ENCODE data around the gene MEG3.

Gene MEG3

DNA sequence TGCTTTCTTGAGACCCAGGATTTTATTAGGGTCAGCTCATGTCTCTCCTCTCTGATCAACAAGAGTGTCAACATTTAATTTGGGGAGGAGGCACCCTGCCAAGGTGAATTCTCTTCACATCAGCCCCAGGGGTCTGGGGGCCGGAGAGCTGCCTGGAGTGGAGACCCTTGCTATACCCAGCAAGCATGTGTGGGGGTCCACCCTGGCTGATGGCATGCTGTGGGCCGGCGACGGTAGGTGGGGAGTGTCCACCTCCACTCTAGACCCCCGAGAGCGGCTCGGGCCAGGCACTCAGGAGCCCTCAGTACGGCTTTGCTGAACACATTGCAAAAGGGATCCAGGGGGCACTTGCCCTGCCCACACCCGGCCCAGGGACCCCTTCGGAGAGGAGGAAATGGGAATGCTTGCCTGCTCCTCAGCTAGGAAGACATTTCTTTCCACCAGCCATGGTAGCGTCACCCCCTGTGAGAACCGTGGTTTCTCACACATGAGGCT lies 10.4 kb downstream of the MEG3 start:
- Histone ChIP-seq H3K27me3 (ENCODE audit: control insufficient read depth, insufficient read depth, low read length) (peaks cover 8% of the 10 kb centered on the region), H3K9ac (ENCODE audit: low read length) (no peak overlapping the region), H3K36me3 (ENCODE audit: control insufficient read depth, low read depth, low read length) (no peaks in the 10 kb centered on the region), H3K27ac (ENCODE audit: low read length) (no peak overlapping the region), H3K9me3 (ENCODE audit: control insufficient read depth, low read depth, low read length) (no peaks in the 10 kb centered on the region), H3K4me3 (ENCODE audit: low read length) (no peak overlapping the region), H3K4me1 (ENCODE audit: control insufficient read depth, low read depth, low read length) (peaks cover 45% of the 10 kb centered on the region)

- Histone ChIP-seq H3K27ac (ENCODE audit: low read length) (no peak overlapping the region), H3K4me3 (ENCODE audit: low read length) (no peak overlapping the region), H3K27me3 (ENCODE audit: control insufficient read depth, insufficient read depth, low read length) (peaks cover 7% of the 10 kb centered on the region), H3K9me3 (ENCODE audit: control insufficient read depth, low read depth, low read length) (no peaks in the 10 kb centered on the region), H3K36me3 (ENCODE audit: control insufficient read depth, low read depth, low read length) (no peaks in the 10 kb centered on the region), H3K4me1 (ENCODE audit: control insufficient read depth, low read depth, low read length) (peaks cover 37% of the 10 kb centered on the region), H3K9ac (ENCODE audit: low read length) (no peak overlapping the region)
These were observed 11.3 kb downstream of the MEG3 start for GRCh38 chr14:100836941-100837804.

GRCh38 chr14:100837805-100838350 lies 12.0 kb downstream of the MEG3 start:
- no peaks in the 10 kb centered on the region for H3K9me3 ChIP-seq (ENCODE audit: control insufficient read depth, low read depth, low read length)
- H3K27me3 ChIP-seq (ENCODE audit: control insufficient read depth, insufficient read depth, low read length), result peaks cover under 1% of the 10 kb centered on the region
- no peak overlapping the region for H3K9ac ChIP-seq (ENCODE audit: low read length)
- H3K4me1 ChIP-seq (ENCODE audit: control insufficient read depth, low read depth, low read length), result peaks cover 37% of the 10 kb centered on the region
- H3K27ac ChIP-seq (ENCODE audit: low read length), result no peak overlapping the region
- no peaks in the 10 kb centered on the region for H3K36me3 ChIP-seq (ENCODE audit: control insufficient read depth, low read depth, low read length)
- H3K4me3 ChIP-seq (ENCODE audit: low read length), result no peak overlapping the region

DNA sequence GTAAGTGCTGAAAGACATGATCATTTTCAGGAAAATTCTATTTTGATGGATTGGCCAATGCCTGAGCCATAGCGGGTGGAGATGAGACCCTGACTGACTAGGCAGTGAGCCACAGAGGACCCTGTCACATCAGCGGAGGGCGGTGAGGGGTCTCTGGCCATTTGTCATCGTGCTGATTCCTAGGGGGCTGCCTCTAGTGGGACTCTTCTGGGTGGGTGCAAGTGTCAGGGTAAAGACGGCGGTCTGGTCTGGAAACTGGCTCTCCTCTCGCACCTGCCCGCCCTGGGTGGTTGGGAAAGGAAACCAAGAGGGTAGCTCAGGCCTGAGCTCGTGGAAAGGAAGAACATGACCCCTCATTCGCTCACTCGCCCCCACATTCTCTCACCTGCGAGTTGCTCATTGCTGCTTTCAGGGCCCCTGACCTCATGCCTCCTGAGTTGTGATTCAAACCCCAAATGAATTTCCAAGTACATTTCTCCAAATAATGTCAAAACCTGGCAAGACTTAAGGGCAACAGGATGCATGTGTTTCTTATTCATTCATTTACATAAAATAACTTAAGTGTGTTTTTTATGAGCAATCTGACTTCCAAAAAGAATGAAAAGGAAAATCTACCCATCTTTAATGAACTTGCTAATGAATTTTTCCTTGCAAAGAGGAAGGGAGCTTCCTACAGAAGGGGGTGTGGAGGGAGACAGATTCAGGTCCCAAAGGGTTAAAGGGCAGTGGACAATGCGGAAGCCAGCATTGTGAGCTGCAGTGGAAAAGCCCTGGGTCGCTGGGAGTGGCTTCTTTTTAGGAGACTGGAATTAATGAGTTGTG lies 12.8 kb downstream of the MEG3 start:
- Histone ChIP-seq H3K27me3 (ENCODE audit: control insufficient read depth, insufficient read depth, low read length) (no peaks in the 10 kb centered on the region), H3K4me1 (ENCODE audit: control insufficient read depth, low read depth, low read length) (peaks cover 37% of the 10 kb centered on the region), H3K27ac (ENCODE audit: low read length) (no peak overlapping the region), H3K9me3 (ENCODE audit: control insufficient read depth, low read depth, low read length) (no peaks in the 10 kb centered on the region), H3K9ac (ENCODE audit: low read length) (no peak overlapping the region), H3K4me3 (ENCODE audit: low read length) (no peak overlapping the region), H3K36me3 (ENCODE audit: control insufficient read depth, low read depth, low read length) (no peaks in the 10 kb centered on the region)

DNA sequence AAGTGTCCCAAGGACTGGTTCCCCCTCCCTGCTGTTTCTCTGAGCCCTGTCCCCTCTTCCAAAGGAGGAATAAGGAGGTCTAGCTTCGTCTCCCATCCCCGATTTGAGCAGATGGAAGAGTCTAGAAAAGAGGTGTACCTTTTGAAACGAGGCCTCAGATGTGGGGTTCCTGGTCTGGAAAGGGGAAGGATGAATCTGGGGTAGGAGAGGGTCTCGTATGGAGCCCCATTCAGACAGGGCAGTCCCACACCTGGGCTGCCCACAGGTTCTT lies 13.3 kb downstream of the MEG3 start:
- H3K9me3 ChIP-seq (ENCODE audit: control insufficient read depth, low read depth, low read length), result no peaks in the 10 kb centered on the region
- H3K4me1 ChIP-seq (ENCODE audit: control insufficient read depth, low read depth, low read length), result peaks cover 37% of the 10 kb centered on the region
- H3K9ac ChIP-seq (ENCODE audit: low read length), result no peak overlapping the region
- H3K4me3 ChIP-seq (ENCODE audit: low read length), result no peak overlapping the region
- no peaks in the 10 kb centered on the region for H3K36me3 ChIP-seq (ENCODE audit: control insufficient read depth, low read depth, low read length)
- no peak overlapping the region for H3K27ac ChIP-seq (ENCODE audit: low read length)
- no peaks in the 10 kb centered on the region for H3K27me3 ChIP-seq (ENCODE audit: control insufficient read depth, insufficient read depth, low read length)

DNA sequence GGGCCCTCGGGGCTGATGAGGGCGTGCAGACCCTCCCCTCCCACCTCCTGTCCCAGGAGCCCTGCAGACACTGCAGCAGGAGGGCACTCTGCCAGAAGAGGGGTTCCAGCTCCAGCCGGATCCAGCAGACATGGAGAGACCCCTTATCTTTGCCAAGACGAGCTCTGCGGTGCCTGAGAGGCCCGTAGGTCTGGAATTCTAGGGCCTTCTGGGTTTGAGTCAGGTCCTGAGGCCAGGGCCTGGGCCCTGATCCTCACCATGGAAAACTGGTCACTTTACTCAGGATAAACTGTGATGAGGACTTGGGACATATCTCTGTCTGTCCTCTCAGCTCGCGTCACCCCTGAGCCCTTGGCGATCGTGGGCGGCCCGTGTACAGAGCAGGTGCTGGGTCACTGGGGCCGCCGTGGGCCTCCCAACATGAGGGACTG lies 13.8 kb downstream of the MEG3 start:
- Histone ChIP-seq H3K9me3 (ENCODE audit: control insufficient read depth, low read depth, low read length) (no peaks in the 10 kb centered on the region), H3K9ac (ENCODE audit: low read length) (no peak overlapping the region), H3K4me3 (ENCODE audit: low read length) (no peak overlapping the region), H3K4me1 (ENCODE audit: control insufficient read depth, low read depth, low read length) (peaks cover 37% of the 10 kb centered on the region), H3K36me3 (ENCODE audit: control insufficient read depth, low read depth, low read length) (no peaks in the 10 kb centered on the region), H3K27ac (ENCODE audit: low read length) (peak overlapping the region; percentile 3), H3K27me3 (ENCODE audit: control insufficient read depth, insufficient read depth, low read length) (no peaks in the 10 kb centered on the region)

GRCh38 chr14:100840286-100841065 lies 14.6 kb downstream of the MEG3 start:
- Histone ChIP-seq H3K27me3 (ENCODE audit: control insufficient read depth, insufficient read depth, low read length) (no peaks in the 10 kb centered on the region), H3K9me3 (ENCODE audit: control insufficient read depth, low read depth, low read length) (no peaks in the 10 kb centered on the region), H3K36me3 (ENCODE audit: control insufficient read depth, low read depth, low read length) (no peaks in the 10 kb centered on the region), H3K4me1 (ENCODE audit: control insufficient read depth, low read depth, low read length) (peaks cover 37% of the 10 kb centered on the region), H3K27ac (ENCODE audit: low read length) (peak overlapping the region; percentile 3), H3K4me3 (ENCODE audit: low read length) (no peak overlapping the region), H3K9ac (ENCODE audit: low read length) (no peak overlapping the region)

GRCh38 chr14:100841066-100841760 lies 15.3 kb downstream of the MEG3 start:
- H3K4me1 ChIP-seq (ENCODE audit: control insufficient read depth, low read depth, low read length), result peaks cover 37% of the 10 kb centered on the region
- H3K4me3 ChIP-seq (ENCODE audit: low read length), result no peak overlapping the region
- H3K27me3 ChIP-seq (ENCODE audit: control insufficient read depth, insufficient read depth, low read length), result no peaks in the 10 kb centered on the region
- no peaks in the 10 kb centered on the region for H3K9me3 ChIP-seq (ENCODE audit: control insufficient read depth, low read depth, low read length)
- no peak overlapping the region for H3K9ac ChIP-seq (ENCODE audit: low read length)
- H3K27ac ChIP-seq (ENCODE audit: low read length), result no peak overlapping the region
- H3K36me3 ChIP-seq (ENCODE audit: control insufficient read depth, low read depth, low read length), result no peaks in the 10 kb centered on the region

GRCh38 chr14:100841761-100842403 lies 16.0 kb downstream of the MEG3 start:
- Histone ChIP-seq H3K4me3 (ENCODE audit: low read length) (no peak overlapping the region), H3K27ac (ENCODE audit: low read length) (no peak overlapping the region), H3K27me3 (ENCODE audit: control insufficient read depth, insufficient read depth, low read length) (no peaks in the 10 kb centered on the region), H3K36me3 (ENCODE audit: control insufficient read depth, low read depth, low read length) (no peaks in the 10 kb centered on the region), H3K9me3 (ENCODE audit: control insufficient read depth, low read depth, low read length) (no peaks in the 10 kb centered on the region), H3K9ac (ENCODE audit: low read length) (no peak overlapping the region), H3K4me1 (ENCODE audit: control insufficient read depth, low read depth, low read length) (peaks cover 37% of the 10 kb centered on the region)

DNA sequence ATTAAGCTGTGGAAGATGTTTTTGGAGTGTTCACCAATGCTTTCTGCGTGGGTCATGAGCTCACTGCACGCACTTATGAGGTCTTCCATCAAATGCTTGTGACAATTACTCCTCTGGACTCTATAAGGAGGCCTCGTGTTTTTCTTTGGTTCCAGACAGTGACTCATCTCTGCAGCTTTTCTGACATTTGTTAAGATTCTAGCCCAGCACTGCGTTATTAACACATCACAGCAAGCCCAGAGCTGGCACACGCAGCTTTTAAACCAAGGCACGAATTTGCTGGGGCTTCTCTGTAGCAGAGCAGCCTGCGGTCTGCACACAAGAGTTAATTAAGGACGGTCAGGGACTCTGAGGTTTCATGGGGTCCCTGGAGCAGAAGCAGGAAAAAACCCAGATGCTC lies 16.9 kb downstream of the MEG3 start:
- Histone ChIP-seq H3K27me3 (ENCODE audit: control insufficient read depth, insufficient read depth, low read length) (no peaks in the 10 kb centered on the region), H3K4me1 (ENCODE audit: control insufficient read depth, low read depth, low read length) (peaks cover 37% of the 10 kb centered on the region), H3K9me3 (ENCODE audit: control insufficient read depth, low read depth, low read length) (no peaks in the 10 kb centered on the region), H3K9ac (ENCODE audit: low read length) (no peak overlapping the region), H3K4me3 (ENCODE audit: low read length) (no peak overlapping the region), H3K27ac (ENCODE audit: low read length) (no peak overlapping the region), H3K36me3 (ENCODE audit: control insufficient read depth, low read depth, low read length) (no peaks in the 10 kb centered on the region)

Measured in iPS-18a (cell line).